HG03039 (cell line): ENCODE results near the gene MTHFD2L.
A peak's percentile ranks its signal among the peaks of the same experiment; 100 is the strongest.
"Not testable (repeated sequence)": the region's sequence is repeated elsewhere in the genome, so short reads cannot be mapped to it uniquely, and the experiment has no call there.

Experiments used
- ATAC-seq: cut with Tn5 transposase; IDR thresholded peaks from one replicate; pipeline ENCODE4 v1.9.1; 2021; ENCODE audit warnings: mild to moderate bottlenecking, moderate library complexity; ENCODE audit not compliant: unreplicated experiment

The MTHFD2L gene

DNA sequence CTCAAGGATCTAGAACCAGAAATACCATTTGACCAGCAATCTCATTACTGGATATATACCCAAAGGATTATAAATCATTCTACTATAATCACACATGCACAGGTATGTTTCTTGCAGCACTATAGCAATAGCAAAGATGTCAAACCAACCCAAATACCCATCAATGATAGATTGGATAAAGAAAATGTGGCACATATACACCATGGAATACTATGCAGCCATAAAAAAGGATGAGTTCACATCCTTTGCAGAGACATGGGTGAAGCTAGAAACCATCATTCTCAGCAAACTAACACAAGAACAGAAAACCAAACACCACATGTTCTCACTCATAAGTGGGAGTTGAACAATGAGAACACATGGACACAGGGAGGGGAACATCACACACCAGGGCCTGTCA is 25.7 kb upstream of the MTHFD2L start:
- ATAC-seq = not testable (repeated sequence)

- no peak for ATAC-seq
These were observed 25.0 kb upstream of the MTHFD2L start for GRCh38 chr4:74132944-74133343.

- peak; percentile 56 for ATAC-seq
These were observed 24.0 kb upstream of the MTHFD2L start for GRCh38 chr4:74133786-74134499.

DNA sequence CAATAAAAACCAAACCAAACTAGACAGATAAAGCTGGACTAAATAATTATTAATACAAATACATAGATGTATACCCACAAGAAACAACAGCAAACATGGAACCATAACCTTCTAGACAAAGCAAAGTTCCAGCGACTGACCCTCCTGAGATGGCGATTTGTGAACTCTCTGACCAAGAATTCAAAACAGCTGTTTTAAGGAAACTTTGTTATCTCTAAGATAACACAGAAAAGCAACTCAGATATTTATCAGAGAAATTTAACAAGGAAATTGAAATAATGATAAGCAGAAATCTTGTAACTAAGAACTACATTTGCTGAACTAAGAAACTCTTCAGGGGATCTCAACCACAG is 23.4 kb upstream of the MTHFD2L start:
- no peak for ATAC-seq

GRCh38 chr4:74146581-74147129 is 11.3 kb upstream of the MTHFD2L start:
- ATAC-seq = no peak

DNA sequence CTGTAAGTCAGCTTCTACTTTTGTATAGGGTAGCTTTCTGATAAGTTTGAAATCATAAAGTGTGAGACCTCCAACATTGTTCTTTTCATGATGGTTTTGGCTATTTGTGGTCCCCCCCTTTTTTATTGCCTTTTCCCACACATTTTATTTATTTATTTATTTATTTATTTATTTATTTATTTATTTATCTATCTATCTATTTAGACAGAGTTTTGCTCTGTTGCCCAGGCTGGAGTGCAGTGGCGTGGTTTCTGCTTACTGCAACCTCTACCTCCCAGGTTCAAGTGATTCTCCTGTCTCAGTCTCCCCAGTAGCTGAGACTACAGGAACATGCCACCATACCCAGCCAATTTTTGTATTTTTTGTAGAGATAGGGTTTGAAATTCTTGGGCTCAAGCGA is 9.7 kb upstream of the MTHFD2L start:
- no peak for ATAC-seq

GRCh38 chr4:74152836-74153235 is 5.1 kb upstream of the MTHFD2L start:
- no peak for ATAC-seq

DNA sequence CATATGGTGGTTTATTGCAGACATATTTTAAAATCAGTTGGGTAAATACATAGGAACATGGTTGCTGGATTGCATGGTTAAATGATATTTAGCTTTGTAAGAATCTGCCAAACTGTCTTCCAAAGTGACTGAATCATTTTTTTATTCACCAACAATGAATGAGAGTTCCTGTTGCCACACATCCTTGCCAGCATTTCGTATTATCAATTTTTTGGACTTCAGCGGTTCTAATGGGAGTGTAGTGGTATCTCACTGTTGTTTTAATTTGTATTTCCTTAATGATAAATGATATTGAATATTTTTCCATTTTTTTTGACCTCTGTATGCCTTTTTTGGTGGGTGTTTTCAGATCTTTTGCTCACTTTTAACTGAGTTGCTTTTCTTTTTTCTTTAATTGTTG is 1.4 kb upstream of the MTHFD2L start:
- no peak for ATAC-seq

DNA sequence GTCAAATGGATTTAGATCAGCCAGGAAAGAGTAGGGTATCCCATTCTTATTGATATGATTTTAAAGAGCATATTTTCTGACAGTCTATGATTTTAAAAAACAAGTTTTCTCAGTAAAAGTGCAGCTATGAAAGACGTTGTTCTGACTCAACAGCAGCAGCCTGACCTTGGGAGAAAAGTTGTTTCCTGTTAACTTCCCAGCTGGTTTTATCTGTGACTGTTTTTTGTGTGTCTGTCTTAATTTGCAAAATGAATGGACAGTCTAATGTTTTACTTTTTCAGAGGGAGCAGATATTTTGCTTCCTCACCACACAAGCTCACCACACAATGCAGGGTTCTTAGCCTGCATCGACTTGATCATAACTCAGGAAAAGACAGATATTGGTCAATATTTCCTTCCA is 764 bp upstream of the MTHFD2L start:
- no peak for ATAC-seq

DNA sequence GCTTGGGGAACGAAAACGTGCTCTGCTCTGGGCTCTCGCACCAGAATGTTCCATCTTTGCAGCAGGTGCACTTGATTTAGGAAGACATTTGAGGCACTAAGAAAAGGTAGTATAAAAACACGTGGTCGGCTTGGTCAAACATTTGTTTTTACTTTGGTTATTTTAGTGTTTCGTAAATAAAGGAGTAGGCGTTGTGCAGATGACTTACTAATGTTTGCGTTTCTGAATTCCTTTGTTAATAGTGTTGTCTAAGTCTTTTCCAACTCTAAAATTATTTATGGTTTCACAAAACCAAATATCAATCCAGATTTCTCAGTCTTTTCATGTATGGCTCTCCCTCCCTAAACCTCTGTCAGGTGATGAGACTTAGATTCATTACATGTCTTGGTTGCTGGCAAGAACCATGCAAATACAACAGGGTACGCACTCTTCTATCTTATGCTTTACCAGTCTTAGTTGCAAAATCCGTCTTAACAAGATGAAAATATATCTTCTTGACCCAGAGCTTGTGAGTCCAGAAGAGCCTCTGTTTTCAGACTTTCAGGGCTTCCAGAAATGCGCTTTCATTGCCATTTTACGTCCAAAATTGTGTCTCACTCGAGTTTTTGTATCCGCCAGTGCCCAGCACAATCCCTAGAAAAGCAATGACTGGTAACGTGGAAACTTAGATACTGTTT is 686 bp downstream of the MTHFD2L start:
- ATAC-seq = no peak

- ATAC-seq = no peak
These were observed 1.3 kb downstream of the MTHFD2L start for GRCh38 chr4:74159143-74159709.

- ATAC-seq = no peak
These were observed 3.9 kb downstream of the MTHFD2L start for GRCh38 chr4:74161666-74162450.

DNA sequence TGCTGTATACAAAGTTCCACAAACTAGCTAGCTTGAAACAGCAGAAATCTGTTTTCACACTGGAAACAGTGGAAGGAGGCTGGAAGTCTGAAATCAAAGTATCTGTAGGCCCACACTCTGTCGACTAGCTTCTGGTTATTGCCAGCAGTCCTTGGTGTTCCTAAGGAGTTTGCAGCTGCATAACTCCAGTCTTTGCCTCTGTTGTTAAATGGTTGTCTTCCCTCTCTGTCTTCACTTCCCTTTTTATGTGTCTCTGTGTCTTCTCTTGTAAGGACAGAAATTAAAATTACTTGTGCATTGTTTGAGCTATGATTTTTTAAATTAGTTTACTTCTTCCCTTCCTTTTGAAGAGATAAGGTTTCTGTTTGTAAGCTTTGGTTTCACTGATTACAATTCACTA is 8.2 kb downstream of the MTHFD2L start:
- no peak for ATAC-seq

DNA sequence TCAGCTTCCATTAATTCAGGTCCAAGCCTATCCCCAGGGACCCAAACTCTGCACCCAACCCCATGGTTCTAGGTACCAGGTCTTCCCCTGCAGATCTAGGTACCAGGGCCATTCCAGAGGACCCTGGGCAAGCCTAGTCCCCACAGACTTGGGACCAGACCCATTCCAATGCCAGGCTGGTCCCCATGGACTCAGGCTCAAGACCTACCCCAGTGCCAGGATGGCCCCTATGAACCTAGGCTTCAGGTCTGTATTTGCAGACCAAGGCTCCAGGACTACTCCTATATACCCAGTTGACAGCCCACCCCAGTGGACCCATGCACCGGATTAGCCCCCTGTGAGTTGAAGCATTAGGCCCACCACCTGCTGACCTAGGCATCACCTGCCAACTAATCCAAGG is 8.9 kb downstream of the MTHFD2L start:
- ATAC-seq = no peak

GRCh38 chr4:74167585-74167984 is 9.7 kb downstream of the MTHFD2L start:
- no peak for ATAC-seq

- ATAC-seq = no peak
These were observed 10.9 kb downstream of the MTHFD2L start for GRCh38 chr4:74168841-74169240.

- ATAC-seq = no peak
These were observed 15.4 kb downstream of the MTHFD2L start for GRCh38 chr4:74173321-74173720.

DNA sequence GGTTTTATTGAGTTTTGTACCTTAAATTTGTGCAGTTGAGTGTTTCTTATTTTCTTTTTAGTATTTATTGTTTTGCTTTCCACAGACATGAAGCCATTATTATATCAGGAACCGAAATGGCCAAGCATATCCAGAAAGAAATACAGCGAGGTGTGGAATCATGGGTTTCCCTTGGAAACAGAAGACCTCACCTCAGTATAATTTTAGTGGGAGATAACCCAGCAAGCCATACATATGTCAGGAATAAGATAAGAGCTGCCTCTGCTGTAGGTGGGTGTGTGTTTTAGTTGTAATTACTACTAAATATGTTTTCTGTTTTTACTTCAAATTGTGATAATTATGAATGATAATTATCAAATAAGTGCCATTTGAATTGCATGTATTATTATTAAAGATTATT is 16.5 kb downstream of the MTHFD2L start:
- ATAC-seq = no peak

DNA sequence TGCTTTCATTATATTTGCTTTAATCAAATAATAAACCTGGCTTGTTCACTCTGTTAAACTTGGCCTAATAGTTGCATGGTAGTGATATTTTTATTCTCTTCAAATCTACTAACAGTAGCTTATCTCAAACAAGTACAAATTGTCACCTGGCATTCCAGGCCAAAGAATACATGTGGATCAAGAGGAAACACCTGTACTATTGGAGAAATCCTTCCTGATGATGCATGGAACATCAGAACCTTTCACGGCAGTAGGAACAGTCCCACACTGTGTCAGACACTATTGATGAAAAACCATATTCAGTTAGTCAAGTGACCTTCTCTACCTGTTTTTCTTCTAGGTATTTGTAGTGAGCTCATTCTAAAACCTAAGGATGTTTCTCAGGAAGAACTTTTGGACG is 17.0 kb downstream of the MTHFD2L start:
- ATAC-seq = no peak

GRCh38 chr4:74175379-74175778 is 17.5 kb downstream of the MTHFD2L start:
- no peak for ATAC-seq

DNA sequence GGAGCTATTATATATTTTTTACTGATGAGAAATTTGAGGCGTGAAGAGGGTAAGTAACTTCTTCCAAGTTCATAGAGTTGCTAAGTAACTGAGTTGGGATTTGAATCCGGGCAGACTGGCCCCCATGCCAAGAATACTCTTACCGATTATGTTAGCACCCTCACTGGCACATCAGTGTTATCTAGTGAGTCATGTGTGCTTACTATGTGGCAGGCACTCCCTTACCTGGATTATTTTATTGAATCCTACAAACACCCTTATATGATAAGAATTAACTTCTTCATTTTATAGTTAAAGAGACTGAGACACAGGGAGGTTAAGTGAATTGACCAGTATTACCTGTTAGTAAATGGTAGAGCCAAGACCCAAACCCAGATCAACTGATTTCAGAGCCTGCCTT is 20.9 kb downstream of the MTHFD2L start:
- ATAC-seq = no peak
